GM19043 (cell line): Measurements from ENCODE around the gene FASTKD3.
"Not testable (repeated sequence)": the region's sequence is repeated elsewhere in the genome, so short reads cannot be mapped to it uniquely, and the experiment has no call there.

Source experiments
- ATAC-seq: cut with Tn5 transposase; IDR thresholded peaks from one replicate; pipeline ENCODE4 v1.9.1; 2021; ENCODE audit warnings: low read depth; ENCODE audit not compliant: unreplicated experiment

The FASTKD3 gene

DNA sequence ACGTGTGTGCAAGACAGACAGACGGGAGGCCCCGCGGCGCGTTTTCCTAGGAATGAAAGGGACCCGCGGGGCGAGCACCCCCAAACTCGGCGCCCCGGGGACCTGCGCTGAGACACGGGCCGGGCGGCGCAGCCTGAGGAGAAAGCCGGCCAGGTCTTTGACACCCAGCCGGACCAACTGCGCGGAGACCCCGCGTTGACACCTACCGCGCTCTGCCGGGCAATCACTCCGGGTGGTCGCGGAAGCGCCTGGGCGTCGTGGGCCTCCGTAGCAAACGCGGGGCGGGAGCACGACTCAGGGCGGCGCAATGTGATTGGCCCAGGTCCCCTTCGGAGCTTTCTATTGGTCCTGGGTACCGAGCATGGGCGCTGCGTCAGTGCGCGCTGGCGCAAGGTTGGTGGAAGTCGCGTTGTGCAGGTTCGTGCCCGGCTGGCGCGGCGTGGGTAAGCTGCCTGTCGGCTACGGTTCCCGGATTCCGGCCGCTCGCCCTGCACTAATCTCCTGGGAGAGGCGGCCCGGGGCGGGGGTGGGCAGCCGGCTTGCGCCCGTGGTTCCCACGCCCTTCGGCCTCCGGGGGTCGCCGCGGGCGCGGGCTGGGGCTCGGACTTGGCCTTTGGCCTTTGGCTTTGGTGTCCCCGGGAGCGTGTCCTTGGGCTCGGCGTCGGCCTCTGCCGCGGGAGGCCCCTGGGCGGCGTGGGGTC, at the start of gene FASTKD3, which contains the start of gene MTRR:
FASTKD3 (minus strand) TSS at position 259 of the 701 bp plus-strand sequence. CDS start 948 bp downstream, outside the sequence.
MTRR (plus strand) TSS at position 376 of the 701 bp plus-strand sequence. CDS start 1,647 bp downstream, outside the sequence.
- peak; percentile 94 for ATAC-seq

DNA sequence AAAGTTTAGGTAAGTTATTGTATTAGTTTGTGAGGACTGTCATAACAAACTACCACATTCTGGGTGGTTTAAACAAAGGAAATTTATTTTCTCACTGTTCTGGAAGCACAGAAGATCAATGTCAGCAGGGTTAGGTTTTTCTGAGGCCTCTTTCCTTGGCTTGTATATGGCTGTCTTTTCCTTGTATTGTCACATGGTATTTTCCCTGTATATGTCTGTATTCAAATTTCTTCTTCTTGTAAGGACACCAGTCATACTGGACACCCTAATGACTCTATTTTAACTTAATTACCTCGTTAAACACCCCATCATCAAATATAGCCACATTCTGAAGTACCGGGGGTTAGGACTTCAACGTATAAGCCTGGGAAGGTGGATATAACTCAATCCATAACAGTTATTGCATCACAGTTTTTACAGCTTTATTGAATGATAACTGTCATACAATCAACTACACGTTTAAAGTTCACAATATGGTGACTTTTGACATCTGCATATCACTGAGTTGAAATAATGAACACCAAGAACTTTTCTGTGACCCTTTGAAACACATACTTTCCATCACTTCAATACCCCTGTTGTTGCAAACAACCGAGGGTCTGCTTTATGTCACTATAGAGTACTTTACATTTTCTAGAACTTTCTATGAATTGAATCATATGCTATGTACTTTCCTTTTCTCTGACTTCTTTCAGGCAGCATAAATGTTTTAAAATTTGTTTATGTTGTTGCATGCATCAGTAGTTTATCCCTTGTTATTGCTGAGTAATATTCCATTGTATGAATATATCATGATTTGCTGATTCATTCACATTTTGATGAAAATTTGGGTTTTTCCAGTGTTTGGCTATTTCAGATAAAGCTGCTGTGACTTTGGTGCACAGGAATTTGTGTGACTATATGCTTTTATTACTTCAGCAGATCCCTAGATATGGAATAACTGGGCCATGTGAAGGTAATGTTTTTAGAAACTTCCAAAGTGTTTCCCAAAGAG, 48.6 kb upstream of the FASTKD3 start:
- no peak for ATAC-seq

DNA sequence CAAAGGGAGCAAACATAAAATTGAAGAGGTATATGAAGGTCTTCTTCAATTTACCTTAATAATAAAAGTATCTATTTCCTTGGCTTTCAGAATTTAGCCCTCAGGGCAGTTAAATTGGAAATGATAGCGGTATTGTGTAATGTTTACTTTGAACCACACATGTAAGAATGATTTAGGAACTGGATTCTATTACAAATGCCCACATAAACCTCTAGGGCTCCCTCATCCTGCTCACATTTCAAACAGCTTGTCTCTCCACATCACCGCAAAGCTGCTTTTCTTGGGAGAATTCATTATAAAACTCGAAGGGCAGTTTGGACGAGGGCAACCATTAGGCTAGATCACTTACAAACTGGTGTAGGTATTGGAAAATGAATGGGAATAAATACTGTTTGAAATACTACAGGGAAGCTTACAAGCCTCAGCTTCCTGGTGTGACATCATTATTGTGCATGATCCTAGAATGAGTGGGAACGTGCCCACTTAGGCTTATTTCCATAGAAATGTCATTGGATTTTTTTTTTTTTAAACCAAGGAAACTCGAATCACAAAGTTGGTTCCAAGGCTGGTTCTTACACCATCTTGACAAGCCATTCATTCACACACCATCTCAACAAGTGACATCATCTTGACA, 47.5 kb upstream of the FASTKD3 start:
- no peak for ATAC-seq

DNA sequence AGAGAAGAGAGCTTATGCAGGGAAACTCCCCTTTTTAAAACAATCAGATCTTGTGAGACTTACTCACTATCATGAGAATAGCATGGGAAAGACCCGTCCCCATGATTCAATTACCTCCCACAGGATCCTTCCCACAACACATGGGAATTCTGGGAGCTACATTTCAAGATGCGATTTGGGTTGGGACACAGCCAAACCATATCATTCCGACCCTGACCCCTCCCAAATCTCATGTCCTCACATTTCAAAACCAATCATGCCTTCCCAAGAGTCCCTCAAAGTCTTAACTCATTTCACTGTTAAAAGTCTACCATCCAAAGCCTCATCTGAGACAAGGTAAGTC, 42.6 kb upstream of the FASTKD3 start:
- ATAC-seq = not testable (repeated sequence)

- ATAC-seq = no peak
Measured at GRCh38 chr5:7910738-7911428, 42.1 kb upstream of the FASTKD3 start.

DNA sequence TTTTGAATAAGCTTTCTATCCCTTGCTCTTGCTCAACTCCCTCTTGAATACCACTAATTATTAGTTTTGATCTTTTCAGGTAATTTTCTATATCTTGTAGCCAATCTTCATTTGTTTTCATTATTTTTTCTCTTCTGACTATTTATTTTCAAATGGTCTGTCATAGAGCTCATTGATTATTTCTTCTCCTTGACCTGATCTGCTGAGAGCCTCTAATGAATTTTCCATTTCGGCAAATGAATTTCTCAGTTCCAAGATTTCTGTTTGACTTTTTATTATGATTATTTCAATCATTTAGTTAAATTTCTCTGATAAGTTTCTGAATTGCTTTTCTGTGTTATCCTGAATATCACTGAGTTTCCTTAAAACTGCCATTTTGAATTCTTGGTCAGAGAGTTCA, 39.5 kb upstream of the FASTKD3 start:
- ATAC-seq = no peak

GRCh38 chr5:7907612-7908011, 38.8 kb upstream of the FASTKD3 start:
- ATAC-seq = no peak

GRCh38 chr5:7904170-7904569, 35.3 kb upstream of the FASTKD3 start:
- no peak for ATAC-seq

GRCh38 chr5:7902666-7903625, 34.1 kb upstream of the FASTKD3 start:
- ATAC-seq = no peak

GRCh38 chr5:7902201-7902600, 33.4 kb upstream of the FASTKD3 start:
- no peak for ATAC-seq

- ATAC-seq = no peak
Measured at GRCh38 chr5:7897014-7897600, 28.3 kb upstream of the FASTKD3 start.

GRCh38 chr5:7894860-7895259, 26.0 kb upstream of the FASTKD3 start:
- peak; percentile 99 for ATAC-seq

GRCh38 chr5:7894439-7894838, 25.6 kb upstream of the FASTKD3 start:
- ATAC-seq = no peak

DNA sequence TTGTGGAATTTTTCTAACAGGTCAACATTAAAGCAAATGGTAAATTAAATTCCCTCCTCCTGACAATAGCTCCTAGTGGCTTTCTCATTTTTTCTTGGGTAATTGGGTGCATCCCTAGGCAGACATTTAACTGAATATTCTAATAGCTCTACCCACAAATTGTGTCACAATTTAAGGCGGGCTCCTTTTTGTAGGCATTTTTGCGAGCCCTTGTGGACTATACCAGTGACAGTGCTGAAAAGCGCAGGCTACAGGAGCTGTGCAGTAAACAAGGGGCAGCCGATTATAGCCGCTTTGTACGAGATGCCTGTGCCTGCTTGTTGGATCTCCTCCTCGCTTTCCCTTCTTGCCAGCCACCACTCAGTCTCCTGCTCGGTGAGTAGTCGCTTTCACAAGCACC, 20.1 kb upstream of the FASTKD3 start:
- no peak for ATAC-seq

DNA sequence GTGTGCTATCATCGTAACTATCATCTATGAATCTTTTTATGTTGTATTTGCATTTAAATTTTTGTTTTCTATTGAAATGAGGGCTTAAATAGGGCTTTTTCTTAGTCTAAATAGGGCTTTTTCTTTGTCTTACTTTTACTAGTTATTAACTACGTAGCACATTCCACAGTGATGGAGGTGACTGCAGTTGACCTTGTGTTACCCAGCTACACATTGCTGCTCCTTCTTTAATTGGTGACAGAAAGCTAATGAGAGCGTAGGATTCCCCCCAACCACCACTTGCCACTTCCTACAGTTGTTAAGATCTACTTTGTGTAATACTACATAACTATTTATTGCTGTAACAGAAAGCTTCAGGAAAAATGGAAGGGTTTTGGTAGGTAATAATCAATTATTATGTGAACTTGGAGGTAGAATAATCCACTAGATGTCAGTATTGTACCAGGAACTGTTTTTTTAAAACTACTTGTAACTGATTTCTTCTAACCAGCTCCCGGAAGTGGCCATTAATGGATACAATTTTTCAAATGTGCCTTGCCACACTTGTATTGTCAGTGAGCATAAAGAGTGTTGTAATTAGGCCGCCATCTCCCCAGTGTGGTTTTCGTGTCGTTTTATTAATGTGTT, 18.1 kb upstream of the FASTKD3 start:
- no peak for ATAC-seq

DNA sequence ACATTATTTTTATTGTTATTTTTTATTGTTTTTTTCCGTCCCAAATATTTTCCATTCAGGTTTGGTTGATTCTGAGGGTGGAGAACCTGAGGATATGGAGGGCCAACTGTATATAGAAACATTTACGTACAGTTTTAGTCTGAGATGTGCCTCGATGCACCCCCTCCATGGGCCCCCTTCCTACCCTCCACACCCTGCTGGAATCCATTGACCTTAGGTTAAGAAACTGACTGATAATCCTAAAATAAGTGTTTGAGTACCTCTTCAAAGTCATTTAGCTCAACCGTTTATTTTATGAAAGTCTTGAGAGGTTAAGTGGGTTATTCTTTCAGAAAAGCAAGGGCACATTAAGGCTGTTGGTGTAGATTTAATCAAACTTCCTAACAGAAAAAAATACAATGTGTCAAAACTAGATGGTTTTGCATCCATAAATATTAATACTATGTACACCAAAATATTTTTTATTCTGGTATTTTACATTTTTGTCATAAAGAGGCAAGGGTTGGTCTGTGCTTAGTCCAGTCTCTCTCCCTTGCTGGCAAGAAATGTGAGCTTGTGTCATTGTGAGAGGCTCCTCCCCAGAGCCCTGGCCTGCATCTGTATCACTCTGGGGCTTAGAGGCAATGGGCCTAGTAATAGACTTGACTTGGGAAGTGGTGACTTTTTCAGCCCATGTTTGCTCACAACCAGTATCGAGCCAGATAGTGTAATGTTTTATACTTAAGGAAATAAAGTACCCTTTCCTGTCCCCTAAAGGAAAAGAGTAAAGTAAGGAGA, 15.8 kb upstream of the FASTKD3 start:
- no peak for ATAC-seq

DNA sequence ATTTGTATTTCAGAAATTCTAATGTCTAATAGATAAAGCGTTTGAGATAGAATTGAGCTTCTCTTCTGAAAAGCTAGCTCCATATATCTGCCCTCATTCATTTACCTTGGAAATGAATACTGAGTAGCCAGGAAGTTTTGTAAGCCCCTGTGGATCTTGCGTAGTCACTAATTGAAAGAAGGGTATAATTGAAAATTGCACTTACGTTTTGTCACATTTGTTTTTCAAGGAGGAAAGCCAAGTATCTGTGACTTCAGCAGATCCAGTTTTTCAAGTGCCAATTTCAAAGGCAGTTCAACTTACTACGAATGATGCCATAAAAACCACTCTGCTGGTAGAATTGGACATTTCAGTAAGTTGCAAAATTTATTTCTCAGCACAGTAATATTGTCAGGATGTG, 14.1 kb upstream of the FASTKD3 start:
- no peak for ATAC-seq

DNA sequence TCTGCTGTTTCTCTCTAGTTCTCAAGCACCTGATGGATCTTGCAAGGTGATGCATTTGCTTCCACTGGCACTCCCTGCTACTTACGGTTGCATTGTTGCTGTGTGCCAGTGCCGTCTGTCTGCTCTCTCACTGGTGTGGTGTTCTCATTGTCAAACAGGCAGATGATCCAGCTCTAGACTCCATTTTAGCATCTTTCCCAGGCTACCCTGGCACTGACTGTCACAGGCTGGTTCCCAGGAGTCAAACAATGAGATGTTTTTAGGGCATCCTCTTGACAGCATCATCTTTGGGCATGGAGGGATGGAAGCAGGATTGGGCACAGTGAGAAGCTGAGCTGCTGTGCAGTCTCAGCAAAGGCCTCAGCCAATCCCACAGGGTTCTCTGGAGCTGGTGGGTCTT, 13.0 kb upstream of the FASTKD3 start:
- ATAC-seq = no peak
